Right atrium auricular region (tissue), 2 donors: Measurements from ENCODE around the gene RHBG. TPM values are rescaled to one million over a fixed set of nuclear protein-coding genes. Genes with fewer than 3 reads are reported as not detected.
A peak's percentile ranks its signal among the peaks of the same experiment; 100 is the strongest.

Experiments used
- DNase-seq: peaks from one replicate; pipeline ENCODE4 v3.0.0-alpha.2; 2019; ENCODE audit warnings: low spot score
- H3K27ac ChIP-seq, 2 donors: fragments of 200-600 bp; sonication (generic); 1 replicate in 1 of 2; 2 replicates in 1 of 2; pipeline ENCODE4 v1.5.1; 2016 to 2019
- H3K27me3 ChIP-seq, 2 donors: fragments of 200-600 bp; sonication (generic); one replicate each; pipeline versions ENCODE4 v1.5.1 to v1.6.0; 2017 to 2019
- H3K36me3 ChIP-seq: fragments of 200-600 bp; sonication (generic); one replicate; pipeline ENCODE4 v1.5.1; 2016
- H3K4me1 ChIP-seq, 2 donors: fragments of 200-600 bp; sonication (generic); one replicate each; pipeline versions ENCODE4 v1.5.1 to v1.6.0; 2017 to 2019
- H3K4me3 ChIP-seq, 2 donors: fragments of 200-600 bp; sonication (generic); 1 replicate in 1 of 2; 2 replicates in 1 of 2; pipeline ENCODE4 v1.5.1; 2017 to 2019; ENCODE audit warnings: mild to moderate bottlenecking in 1 of 2, moderate library complexity in 1 of 2
- H3K9me3 ChIP-seq, 2 donors: fragments of 200-600 bp; sonication (generic); one replicate each; pipeline ENCODE4 v1.5.1; 2019
- total RNA-seq, 2 donors: library from RNA; depleted of rRNA; stranded (reverse); fragments of >200 nt; gene quantifications; one replicate each; pipeline ENCODE4 v1.1.0, GENCODE V29; 2016
- TF ChIP-seq, protein P1 (sequence below), 2 donors: fragments of 200-600 bp; sonication (generic); IDR thresholded peaks; one replicate each; pipeline ENCODE4 v1.5.1; 2019; ENCODE audit warnings: antibody characterized with exemption in 2 of 2

Gene RHBG
- total RNA-seq, 2 donors from 2014 or later: not detected

DNA sequence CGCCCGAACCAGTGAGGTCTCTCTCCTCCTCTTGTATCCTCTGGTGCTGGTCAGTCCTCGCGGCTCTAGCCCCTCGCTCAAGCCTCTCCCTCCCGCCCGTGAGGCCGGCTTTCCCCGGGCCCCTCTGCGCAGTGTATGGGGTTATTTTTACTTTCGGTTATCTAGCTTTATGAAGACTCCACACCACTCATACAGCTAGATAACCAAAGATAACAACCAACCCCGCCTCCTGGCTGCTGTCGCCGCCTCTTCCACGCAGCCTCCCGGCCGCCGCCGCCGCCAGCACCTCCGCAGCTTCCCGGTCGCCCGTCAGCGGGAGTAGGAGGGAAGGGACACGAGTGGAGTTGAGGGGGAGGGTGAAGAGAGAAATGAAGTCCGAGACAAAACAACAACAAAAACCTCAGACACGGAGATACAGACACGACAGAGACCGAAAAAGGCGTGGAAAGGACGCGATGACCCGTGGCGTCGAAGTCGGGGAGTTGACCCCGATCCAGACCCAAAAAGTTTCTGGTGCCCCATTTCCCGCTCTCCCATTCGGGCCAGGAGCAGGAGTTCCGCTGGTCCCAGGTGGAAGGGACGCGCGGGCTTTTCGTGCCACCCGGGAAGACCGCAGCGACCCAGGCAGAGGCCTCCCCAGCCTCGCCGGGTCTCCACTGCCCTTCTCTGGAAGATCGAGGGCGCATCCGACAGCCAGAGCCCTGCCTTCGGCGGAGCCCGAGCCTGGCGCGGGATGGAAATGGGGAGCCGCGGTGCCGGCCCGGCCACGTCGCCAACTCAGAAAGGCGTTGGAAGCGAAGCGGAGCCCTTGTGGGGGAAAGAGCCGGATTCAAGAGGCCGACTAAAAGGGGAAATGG, 51.4 kb downstream of the RHBG start:
- Histone ChIP-seq H3K36me3 (no peaks in the 10 kb centered on the region), H3K4me1 (peaks cover 0 to 25% of the 10 kb centered on the region in 2 donors), H3K4me3 (peak overlapping the region in 1 of 2 donors; percentile 45), H3K9me3 (no peaks in the 10 kb centered on the region), H3K27ac (no peak overlapping the region), H3K27me3 (peaks cover 25 to 32% of the 10 kb centered on the region in 2 donors)
- no peak for DNase-seq
- TF ChIP-seq, protein P1, sequence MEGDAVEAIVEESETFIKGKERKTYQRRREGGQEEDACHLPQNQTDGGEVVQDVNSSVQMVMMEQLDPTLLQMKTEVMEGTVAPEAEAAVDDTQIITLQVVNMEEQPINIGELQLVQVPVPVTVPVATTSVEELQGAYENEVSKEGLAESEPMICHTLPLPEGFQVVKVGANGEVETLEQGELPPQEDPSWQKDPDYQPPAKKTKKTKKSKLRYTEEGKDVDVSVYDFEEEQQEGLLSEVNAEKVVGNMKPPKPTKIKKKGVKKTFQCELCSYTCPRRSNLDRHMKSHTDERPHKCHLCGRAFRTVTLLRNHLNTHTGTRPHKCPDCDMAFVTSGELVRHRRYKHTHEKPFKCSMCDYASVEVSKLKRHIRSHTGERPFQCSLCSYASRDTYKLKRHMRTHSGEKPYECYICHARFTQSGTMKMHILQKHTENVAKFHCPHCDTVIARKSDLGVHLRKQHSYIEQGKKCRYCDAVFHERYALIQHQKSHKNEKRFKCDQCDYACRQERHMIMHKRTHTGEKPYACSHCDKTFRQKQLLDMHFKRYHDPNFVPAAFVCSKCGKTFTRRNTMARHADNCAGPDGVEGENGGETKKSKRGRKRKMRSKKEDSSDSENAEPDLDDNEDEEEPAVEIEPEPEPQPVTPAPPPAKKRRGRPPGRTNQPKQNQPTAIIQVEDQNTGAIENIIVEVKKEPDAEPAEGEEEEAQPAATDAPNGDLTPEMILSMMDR (IDR thresholded peaks at IDR 0.05): no peak

DNA sequence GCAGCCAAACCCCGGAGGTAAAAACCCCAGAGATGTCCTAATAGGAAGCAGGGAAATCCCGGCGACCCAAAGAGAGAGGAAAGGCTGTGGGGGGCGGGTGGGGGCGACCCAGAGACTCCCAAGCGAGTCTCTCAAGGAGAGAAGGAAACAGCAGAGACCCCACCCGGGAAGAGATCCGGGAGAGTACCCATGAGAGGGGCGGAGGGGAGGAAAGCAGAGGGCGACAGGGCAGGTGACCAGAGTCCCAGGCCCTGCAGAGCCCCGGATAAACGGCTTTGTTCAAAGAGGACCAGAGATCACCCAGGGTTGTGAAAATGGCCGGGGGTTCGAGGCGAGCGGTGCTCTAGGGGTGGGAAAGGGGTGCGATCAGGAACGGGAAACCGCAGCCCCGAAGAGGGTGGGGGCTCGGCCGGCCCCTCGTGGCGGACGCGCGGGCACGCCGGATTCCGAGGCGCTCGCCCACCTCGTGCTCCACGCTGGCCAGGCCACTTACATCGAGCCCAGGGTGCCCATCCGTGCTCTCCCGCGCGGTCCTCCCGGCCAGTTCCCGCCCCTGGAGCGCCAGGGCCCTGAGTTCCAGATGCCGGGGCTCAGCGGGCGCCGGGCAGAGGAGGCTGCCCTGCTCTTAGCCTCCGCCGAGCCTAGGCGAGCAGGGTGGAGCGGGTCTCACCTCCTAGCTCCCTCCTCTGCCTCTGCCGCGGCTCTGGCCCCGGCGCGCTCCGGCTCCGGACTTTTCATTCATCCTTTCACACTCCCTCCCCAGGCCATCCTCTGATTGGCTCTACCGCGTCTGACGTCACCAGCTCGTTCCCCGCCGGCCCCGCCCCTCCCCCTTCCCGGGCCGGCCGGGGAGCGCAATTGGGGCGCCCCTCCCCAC, 52.3 kb downstream of the RHBG start:
- TF ChIP-seq, protein P1 (IDR thresholded peaks at IDR 0.05): no peak
- H3K27me3 ChIP-seq: peaks cover 25 to 32% of the 10 kb centered on the region in 2 donors
- no peaks in the 10 kb centered on the region for H3K9me3 ChIP-seq
- H3K4me3 ChIP-seq: peak overlapping the region; percentile 12 to 45
- H3K4me1 ChIP-seq: peaks cover 0 to 25% of the 10 kb centered on the region in 2 donors
- peak; percentile 67 for DNase-seq
- H3K36me3 ChIP-seq: no peaks in the 10 kb centered on the region
- H3K27ac ChIP-seq: no peak overlapping the region

DNA sequence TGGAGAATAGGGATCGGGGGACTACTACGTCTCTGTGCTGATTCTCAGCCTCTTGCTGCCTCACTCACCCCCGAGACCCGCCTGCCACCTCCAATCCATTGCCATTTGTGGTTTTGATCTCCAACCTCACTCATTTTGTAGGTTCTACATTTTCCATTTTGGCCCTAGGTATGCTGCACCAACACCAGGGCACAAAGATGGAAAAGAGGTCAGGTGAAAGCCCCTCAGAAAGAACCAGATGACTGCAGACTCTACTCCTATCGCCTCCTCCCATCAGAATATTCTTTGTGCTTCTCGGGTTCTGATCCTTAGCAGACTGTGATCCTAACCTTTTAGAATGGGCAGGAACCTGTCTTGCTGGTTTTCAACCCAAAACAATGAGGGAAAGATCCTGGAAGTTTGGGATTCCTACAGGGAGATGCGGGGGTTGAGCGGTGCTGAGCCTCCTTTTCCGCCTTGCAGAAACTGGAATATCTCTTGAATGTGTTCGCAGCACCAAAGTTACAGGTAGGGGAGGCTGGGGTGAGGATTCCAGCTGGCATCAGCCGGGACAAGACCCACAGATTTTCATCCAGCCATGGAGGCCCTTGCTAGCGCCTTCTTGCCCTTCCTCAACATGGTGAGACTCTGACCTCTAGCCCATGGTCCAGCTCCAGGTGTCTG, 53.1 kb downstream of the RHBG start:
- Histone ChIP-seq H3K27me3 (peaks cover 31 to 32% of the 10 kb centered on the region in 2 donors), H3K4me1 (peaks cover 0 to 25% of the 10 kb centered on the region in 2 donors), H3K27ac (no peak overlapping the region), H3K9me3 (no peaks in the 10 kb centered on the region), H3K4me3 (peak overlapping the region; percentile 12 to 45), H3K36me3 (no peaks in the 10 kb centered on the region)
- DNase-seq: no peak
- TF ChIP-seq, protein P1 (IDR thresholded peaks at IDR 0.05): no peak

DNA sequence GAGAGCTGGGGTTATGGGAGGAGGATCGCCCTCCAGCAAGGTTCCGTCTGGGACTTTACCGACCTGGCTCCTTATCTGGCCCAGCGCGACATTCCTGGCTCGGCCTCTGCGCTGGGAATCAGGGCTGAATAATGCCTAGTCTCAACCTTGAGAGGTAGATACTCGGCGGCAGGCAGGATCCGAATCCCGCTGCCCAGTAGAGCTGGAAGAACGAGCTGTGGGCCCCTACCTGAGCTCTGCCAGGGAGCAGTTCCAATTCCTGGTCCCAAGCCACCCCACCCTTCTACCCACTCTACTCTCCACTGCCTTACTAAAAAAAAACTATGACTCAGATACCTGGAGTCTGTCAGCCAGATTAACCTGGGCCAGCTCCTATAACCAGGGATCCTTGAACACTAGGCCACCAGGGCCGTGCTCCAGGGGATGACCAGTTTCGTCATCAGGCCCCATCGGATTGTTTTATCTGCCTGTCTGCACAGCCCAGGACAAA, 53.6 kb downstream of the RHBG start:
- Histone ChIP-seq H3K4me1 (peaks cover 0 to 25% of the 10 kb centered on the region in 2 donors), H3K9me3 (no peaks in the 10 kb centered on the region), H3K4me3 (no peak overlapping the region), H3K27me3 (peaks cover 31 to 32% of the 10 kb centered on the region in 2 donors), H3K36me3 (no peaks in the 10 kb centered on the region), H3K27ac (no peak overlapping the region)
- TF ChIP-seq, protein P1 (IDR thresholded peaks at IDR 0.05): no peak
- DNase-seq: no peak
